ENCODE measurements around the gene TLR10.

Gene TLR10

GRCh38 chr4:38723114-38723513 lies 59.7 kb downstream of the TLR10 start:
- DNase-seq: no peak

Data from DMS 273 treated with DMSO at 0.1 percent for 48 hours (cell line).